HG02763 (cell line): ENCODE data around the gene DNAH9.

Source experiments
- ATAC-seq: cut with Tn5 transposase; IDR thresholded peaks from one replicate; pipeline ENCODE4 v1.9.1; 2021; ENCODE audit warnings: mild to moderate bottlenecking, moderate library complexity; ENCODE audit not compliant: unreplicated experiment

The DNAH9 gene

DNA sequence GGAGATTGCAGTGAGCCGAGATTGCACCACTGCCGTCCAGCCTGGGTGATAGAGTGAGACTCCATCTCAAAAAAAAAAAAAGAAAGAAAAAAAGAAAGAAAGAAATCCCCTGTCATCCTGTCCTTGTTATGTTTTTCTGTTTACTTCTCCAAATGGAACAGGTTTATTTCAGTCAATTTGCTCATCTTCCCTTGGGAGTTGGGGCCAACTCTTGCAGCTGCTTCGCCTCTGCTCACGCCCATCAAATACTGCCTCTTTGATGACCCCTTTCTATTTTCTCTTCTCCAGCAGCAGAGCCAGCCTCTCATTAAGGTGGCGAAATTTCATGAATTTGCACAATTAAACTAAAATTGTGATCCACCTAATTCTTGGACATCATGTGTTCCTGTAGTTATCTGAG, 225.6 kb downstream of the DNAH9 start:
- ATAC-seq = no peak

DNA sequence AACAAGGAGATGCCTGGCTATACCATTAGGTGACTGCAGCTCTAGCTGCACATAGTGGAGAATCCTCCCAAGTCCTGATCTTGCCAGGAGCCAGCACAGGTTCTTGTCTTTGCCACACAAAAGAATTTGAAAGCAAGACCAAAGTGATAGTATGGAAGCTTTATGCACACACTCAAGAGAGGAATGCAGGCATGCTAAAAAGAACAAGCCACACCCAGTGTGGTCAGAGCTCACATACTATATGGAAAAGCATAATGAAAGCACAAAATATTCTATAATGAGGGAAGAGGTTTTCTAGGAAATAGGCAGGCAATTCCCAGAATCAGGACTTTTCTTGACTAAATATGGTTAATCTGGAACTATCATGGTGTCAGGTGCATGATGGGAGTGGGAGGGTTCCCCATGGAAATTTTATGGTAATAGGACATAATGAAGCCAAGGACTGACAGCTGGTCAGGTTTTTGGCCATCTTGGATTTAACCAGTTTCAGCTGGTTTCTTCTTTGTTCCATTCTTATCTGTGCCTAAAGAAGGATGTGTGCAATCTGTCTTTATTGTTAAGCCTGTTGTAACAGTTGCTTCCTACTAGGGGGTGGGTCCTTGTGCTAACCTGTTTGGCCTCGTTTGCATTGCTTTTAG, 227.4 kb downstream of the DNAH9 start:
- no peak for ATAC-seq

DNA sequence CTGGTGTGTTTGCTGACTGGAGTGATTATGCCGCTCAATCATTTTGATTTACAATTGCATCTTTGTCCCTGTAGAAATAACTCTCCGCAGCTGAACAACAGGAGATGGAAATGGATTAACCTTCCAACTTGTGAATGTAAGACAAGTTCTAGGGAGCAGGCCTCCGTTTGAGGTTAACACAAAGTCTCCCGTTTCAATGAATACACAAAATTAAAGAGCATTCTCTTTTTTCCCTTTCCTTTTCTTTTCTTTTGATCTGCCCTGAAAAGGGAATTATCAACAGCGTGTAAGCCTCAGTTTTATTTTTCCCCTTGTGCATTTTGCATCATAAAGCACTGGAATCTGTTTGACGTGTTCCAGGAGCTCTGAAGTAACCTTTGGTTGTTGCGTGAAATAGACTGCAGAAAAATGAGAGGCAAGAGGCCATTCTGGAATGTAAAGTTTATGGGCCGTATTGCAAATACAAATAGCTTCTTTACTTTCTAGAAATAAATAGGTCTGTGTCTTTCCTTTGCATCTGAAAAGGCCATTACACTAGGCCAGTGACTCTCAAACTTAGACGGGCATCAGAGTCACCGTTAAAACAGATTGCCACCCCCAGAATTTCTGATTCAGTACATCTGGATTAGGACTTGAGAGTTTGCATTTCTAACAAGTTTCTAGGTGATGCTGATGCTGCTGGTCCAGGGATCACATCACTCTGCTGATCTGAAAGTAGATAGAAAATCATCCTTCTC, 234.3 kb downstream of the DNAH9 start:
- ATAC-seq = no peak

DNA sequence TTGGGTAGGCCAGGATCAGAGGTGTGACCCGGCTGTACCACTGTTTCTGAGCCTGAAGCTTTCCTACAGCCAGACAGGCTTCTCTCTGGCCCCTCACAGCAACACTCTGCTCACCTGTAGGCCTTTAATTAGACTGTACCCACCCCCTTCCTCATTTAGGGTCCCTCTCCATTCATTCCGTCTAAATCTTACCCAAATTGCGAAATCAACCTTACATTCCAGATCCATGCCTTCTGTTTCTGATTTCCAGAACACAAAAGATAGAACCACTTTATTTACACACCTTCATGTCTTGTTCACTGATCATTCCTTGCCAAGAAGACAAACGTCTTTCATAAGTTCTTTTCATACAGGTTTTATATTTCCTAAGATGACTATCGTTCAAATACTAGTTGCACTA, 238.2 kb downstream of the DNAH9 start:
- no peak for ATAC-seq

DNA sequence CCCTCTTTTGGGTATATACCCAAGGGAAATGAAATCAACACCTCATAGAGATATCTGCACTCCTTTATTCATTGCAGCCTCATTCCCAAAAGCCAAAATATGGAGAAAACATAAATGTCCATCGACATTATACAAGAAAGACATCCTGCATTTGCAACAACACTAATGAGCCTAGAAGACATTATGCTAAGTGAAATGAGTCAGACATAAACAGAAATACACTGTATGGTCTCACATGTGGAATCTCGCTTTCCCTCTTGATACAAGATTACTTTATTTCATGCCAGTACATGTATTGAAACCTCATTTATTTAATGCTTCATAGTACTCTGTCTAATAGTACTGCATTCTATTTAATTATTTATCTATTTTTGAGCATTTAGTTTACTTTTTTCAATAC, 241.8 kb downstream of the DNAH9 start:
- ATAC-seq = no peak

DNA sequence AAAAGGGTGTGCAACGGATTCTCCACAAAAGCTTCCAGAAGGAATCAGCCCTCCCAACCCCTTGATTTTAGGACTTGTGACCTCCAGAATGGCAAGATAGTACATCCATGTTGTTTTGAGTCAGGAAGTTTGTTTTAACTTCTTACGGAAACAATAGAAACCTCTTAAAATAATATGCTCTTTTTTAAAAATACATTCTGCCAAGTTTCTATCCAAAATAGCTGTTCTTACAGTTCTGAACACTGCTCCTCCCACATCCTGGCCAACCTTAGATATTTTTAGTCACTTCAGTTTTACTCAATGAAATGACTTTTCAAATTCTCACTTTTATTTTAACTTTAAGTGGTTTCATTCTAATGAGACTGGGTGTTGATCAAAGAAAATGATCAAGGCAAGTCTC, 242.6 kb downstream of the DNAH9 start:
- no peak for ATAC-seq

DNA sequence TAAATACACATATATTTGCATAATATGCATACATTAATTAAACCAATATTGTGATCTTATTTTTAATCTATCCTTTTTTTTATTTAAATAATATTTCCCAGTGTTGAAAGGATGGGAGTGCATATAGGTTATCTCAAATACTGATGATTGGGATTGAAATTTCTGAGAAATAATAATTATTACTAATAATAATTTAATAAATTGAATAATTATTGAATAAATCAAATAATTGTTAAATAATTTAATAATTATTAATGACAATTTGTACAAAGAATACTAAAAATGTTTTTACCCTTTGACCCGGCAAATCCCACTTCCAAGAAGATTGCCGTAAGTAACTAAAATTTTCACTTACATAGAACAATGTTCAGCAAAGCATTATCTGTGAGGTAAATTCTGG, 250.1 kb downstream of the DNAH9 start:
- no peak for ATAC-seq

DNA sequence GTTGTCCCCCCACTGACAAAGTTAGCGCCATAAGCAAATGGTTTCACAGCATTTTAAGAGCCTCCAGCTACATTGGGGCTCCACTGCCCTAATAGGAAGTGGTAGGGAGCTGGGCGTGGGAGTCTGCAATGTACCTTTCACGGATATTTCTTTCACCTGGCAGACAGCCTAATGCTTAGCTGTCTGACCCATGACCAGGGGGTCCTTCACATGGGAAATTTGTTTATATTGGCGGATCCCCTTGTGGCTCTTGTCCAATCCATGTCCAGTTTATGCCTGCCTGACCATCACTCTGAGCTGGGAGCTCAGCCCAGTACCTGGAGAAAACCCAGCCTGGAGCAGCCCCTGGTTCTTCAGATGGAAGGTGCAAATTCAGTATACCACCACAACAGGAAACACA, 254.0 kb downstream of the DNAH9 start:
- no peak for ATAC-seq

DNA sequence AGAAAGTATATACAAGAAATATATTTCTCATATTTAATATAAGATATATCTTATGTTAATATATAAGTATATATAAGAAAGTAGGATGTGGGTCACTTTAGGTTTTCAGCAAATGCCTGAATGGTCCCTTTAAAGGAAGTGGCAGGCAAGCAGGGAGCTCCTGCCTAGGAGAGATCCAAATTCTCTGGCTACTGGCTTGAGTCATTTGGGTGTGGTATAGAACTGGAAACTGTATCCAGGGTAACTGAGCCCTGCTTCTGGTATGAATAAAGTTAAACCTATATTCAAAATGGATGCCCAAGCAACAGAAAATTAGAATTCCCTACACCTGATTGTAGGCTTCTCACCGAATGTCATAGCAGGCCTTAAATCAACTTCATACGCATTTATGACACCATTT, 254.6 kb downstream of the DNAH9 start:
- ATAC-seq = no peak

DNA sequence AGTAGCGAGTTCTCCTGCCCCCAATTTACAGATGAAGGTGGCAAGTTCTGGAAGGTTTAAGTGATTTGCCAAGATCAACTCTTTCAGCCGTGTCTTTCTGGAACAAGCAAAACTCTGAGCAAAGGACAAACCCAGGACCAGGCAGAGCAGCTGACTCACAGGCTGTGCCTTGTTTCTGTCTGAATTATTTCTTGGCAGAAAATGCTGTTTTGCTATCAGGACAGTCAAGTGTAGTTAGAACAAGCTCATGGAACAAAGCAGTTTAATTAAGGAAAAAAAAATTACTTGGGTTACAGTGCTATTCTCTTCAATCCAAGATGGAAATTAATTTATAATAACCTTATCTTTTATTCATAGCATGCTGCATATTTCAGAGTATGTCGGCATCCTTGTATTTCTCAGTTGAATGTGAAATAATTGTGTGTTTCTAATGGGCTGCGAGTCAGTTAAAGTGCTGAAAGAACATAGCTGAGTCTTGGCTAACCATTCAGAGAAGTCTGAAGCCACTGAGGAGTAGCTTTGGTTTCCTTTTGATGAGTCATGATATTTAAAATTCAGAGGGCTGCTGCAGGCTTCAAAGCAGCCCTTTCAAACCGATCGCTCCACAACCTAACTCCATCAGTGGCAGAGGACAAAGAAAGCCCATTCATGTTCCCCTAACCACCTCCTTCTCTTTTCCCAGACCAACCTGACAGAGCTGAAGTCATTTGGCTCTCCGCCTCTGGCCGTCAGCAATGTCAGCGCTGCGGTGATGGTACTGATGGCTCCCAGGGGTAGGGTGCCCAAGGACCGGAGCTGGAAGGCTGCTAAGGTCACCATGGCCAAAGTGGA, 255.3 kb downstream of the DNAH9 start:
- ATAC-seq = no peak

DNA sequence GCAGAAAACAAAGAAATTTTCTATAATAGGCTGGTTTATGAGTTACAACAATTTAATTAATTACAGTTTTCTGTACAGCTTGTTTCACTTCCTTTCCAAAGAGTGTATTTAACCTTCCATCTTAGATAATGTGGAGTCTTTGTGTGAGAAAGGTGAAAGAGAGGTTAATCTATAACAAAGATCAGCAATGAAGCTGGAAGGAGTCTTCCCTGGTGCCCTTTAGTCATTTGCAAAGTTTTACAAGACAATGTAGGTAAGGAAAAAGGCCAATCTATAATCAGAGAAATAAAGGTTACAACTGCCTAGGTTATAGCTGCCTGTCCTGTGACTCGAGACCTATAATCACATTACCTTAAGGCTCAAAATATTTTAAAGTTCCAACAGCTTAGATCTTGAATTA, 257.0 kb downstream of the DNAH9 start:
- no peak for ATAC-seq

DNA sequence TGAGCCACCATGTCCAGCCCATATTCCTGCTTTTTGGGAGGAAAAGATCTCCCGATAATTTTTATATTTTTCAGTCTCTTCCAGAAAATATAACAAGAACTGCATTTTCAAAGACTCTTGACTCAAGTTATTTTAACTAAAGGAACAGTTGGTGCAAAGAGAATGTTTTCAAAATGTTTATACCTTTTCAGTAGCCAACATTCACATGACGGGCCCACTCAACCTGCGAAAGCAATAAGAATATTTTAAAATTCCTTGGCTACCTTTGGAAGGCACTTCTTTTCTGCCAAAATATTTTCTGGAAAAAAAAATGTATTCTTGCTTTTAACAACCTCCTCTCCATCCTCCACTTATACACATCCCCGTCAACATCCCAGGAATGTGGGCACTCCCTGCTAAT, 258.7 kb downstream of the DNAH9 start:
- no peak for ATAC-seq

DNA sequence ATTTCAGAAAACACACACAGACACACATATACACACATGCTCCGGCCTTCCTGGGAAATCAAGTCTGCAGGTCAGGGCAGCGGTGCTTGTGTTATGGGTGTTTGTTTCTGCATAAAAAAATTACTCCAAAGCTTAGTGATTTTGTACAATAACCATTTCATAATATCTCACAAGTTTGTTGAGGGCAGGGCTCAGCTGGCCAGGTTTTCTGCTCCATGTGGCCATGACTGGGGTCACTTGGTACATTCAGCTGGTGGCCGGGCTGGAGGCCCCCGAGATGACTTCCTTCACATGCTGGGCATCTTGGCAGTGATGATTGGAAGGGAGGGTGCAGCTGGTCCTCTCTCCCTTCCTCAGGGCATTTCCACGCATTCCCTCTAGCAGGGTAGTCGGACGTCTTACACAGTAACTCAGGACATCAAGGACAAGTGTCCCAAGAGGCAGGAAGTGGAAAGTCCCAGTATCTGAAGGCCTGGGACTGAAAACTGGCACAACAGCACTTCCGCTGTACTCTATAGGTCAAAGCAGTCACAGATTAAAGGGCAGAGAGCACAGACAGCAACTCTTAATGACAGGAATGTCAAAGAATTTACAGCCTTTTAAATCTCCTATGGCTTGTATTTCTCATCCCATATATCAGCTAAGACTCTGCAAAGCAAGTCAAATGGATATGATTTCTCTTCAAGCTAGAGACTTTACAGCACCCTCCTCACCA, 271.6 kb downstream of the DNAH9 start:
- no peak for ATAC-seq

DNA sequence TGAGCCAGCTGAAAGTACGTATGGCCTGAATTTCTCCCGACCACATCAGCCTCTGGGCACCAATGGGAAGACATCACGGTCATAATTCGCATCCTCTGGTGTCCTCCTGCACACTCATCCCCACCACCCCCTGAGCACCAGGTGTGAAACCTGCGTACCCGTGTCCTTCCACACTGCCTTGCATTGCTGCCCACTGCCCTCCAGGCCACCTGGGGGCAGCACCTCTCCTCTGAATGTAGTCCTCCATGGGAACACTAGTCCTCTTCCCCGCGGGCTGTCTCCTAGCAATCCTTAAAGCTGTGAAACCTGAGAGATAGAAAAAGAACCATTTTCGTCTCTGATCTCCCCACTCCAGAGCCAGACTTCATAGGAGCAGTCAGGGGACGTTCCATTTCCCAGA, 273.5 kb downstream of the DNAH9 start:
- ATAC-seq = no peak

DNA sequence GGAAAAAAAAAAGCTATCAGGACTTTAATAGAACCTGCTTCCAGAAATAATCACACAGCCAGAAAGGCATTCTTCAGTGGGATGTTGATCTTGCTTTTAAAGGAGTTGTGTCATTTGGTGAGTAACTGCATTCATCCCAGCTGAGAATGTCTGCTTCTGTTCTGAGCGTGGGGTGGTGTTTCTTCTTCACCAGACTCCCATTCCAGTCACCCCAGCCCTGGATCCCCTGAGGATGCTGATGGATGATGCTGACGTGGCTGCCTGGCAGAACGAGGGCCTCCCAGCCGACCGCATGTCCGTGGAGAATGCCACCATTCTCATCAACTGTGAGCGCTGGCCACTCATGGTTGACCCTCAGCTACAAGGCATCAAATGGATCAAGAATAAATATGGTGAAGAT, 276.5 kb downstream of the DNAH9 start:
- no peak for ATAC-seq

DNA sequence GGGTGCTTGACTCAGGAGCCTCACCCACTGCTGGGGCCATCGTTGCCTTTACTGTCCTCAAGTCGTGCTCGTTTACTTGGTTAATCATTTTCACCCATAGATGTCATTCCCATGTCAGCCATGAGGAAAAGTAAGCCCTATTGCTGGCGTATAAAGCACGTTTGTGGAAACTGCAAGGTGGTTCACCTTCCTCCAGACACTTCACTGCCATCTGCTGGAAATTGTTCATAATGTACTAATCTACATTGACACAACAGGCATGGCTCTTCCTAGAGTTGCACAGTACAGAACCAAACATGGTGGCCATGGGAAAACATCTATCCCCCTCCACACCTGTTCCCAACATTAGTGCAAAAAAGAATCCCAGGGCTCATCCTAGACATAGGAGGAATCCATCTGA, 282.4 kb downstream of the DNAH9 start:
- no peak for ATAC-seq

DNA sequence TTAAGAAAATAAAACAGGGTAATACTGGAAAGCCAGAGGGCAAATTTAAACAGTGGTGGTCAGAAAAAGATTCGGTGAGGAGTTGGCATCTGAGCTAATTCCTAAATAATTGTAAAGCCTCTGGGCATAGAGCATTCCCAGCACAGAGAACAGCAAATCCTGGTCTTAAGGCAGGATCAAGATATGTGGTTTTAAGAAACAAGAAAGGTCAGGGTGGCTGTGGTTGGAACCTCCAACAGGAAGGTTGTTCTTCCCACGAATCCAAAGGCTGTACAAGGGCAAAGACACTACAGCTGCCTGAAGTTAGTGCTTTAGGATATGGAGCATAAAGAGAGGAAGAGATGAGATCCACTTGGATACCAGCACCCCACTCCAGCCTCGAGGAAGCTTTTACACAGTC, 284.4 kb downstream of the DNAH9 start:
- ATAC-seq = no peak

DNA sequence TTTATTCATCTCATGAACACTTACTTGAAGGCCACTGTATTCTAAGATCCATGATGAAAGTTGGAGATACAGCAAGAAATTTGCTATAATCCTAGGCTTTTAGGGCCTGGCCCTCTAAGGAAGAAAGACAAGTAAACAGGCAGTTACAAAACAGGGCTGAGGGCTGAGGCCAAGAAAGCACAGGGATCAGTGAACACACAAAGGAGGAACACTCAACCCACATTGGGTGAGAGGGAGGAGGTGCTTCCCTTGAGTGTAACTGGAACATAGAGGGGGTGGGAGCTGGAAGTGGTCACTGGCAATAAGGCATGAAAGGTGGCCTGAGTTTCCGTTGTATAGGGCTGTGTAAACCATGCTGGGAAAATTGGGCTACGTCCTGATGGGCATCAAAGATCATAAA, 286.8 kb downstream of the DNAH9 start:
- no peak for ATAC-seq

DNA sequence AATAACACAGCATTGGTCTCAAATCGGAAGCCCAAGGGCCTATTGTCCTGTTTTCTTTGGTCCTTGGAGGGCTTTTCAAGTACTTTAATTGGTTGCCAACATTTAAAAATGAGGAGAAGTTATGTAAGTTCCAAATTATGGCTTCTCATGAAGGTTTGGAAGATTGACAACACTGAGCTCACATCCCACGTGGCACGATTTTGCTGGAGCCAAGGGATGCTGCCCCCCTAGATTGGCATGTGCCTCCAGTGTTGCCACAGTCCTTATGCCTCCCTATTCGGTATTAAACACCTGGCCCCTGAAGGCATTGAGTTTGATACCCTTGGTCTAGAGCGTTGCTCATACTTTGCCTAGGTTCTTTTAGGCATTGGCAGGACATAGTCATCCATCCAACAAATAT, 291.0 kb downstream of the DNAH9 start:
- no peak for ATAC-seq

DNA sequence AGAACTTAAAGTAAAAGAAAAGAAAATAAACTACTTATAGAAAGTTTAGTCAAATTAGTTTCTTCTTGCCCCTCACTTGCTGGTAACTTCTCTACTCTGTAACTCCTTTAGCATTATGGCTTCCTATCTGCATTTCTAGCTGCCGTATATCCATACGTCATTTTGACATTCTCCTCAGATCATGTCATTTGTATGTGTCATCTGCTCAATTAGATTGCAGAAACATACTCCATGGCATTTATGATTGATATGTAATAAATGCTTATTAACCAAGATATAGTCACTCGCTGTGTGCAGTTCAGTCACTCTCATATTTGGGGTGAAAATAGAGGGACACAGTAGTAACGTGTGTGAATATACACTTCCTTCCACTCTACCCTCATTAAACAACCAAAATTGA, 295.6 kb downstream of the DNAH9 start:
- ATAC-seq = no peak

DNA sequence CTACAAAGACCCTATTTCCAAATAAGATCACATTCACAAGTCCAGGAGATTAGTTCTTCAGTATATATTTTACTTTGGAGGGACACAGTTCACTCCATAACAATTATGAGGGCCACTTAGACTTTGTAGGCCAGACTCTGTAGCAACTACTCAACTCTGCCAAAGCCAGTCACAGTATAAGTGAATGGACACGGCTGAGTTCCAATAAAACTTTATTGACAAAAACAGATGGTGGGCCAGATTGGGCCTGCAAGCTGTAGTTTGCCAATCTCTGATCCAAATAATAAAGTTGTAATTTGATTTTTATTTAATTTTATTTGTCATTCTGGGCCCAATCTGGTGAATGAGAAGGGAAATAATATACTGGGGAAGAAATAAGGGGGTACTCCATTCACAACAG, 297.9 kb downstream of the DNAH9 start:
- ATAC-seq = no peak
